Measurements from ENCODE around the gene RIMS1.

DNA sequence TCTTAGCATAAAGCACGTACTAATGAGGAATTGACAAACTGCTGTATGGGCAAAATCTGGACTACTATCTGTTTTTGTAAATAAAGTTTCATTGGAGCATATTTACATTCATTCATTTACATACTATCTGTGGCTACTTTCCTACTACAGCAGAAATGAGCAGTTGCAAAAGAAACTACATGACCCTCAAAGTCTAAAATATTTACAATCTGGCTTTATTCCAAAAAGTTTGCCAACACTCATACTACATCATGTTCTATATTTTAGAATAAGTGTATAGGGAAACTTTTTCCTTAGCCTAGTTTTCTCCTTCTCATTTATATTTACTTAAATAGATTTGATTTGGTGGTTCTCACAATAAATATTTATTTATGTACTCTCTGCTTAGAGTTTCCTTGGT lies 208.2 kb downstream of the RIMS1 start:
- TF ChIP-seq, protein P1, sequence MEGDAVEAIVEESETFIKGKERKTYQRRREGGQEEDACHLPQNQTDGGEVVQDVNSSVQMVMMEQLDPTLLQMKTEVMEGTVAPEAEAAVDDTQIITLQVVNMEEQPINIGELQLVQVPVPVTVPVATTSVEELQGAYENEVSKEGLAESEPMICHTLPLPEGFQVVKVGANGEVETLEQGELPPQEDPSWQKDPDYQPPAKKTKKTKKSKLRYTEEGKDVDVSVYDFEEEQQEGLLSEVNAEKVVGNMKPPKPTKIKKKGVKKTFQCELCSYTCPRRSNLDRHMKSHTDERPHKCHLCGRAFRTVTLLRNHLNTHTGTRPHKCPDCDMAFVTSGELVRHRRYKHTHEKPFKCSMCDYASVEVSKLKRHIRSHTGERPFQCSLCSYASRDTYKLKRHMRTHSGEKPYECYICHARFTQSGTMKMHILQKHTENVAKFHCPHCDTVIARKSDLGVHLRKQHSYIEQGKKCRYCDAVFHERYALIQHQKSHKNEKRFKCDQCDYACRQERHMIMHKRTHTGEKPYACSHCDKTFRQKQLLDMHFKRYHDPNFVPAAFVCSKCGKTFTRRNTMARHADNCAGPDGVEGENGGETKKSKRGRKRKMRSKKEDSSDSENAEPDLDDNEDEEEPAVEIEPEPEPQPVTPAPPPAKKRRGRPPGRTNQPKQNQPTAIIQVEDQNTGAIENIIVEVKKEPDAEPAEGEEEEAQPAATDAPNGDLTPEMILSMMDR (IDR thresholded peaks at IDR 0.05; ENCODE audit: insufficient read depth, low read depth, low read length) = no peak
- no peak for TF ChIP-seq EZH2 (IDR thresholded peaks at IDR 0.05; ENCODE audit: insufficient read depth, low read length)

Measured in astrocyte (in vitro differentiated cells and primary cell).